HS-5 (cell line): Measurements from ENCODE around the gene NUAK1.

Source experiments
- DNase-seq: peaks from one replicate; pipeline ENCODE4 v3.0.0-alpha.2; 2012; ENCODE audit warnings: low read depth

The NUAK1 gene

DNA sequence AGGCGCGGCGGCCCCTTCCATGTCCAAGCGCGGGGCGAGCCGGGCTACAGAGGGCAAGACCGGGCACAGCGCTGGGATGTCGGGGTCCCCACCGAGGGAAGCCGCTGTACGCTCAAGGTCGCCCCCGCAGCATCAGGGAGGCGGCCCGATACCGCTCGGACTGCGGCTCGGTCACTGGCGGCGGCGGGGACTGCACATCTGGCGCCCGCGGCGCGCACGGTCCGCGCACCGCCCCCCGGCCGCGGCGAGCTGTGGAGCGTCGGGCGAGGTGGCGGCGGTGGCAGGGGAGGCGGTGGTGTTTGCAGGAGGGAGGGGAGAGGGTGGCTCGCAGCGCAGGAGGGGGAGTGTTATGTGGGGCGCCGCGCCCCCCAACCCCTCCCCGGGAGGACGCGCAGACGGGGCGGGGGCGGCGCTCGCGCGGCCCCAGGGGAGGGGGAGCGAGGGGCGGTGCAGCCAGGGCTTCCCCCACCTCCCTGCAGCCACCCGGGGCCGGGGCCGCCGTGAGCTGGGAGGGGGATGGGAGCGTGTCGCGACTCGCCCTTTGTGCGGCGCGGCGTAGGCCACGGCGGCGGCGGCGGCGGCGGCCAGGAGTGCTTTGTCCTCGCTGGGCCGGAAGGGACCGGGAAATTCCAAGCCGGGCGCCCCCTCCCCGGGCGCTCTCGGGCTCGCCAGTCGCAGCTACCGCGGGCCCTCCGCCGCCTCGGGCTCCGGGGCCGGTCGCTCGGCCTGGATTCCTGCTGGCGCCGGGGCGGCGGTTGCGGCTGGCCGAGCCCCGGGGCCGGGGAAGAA is at the start of gene NUAK1:
TSS of gene NUAK1 (minus strand) at position 322 of the 789 bp plus-strand sequence. CDS start at position 21, 301 bp downstream.
- DNase-seq: no peak

- DNase-seq: no peak
Observed at GRCh38 chr12:106188256-106188655, 49.5 kb upstream of the NUAK1 start.

GRCh38 chr12:106187842-106188241 is 49.1 kb upstream of the NUAK1 start:
- no peak for DNase-seq

DNA sequence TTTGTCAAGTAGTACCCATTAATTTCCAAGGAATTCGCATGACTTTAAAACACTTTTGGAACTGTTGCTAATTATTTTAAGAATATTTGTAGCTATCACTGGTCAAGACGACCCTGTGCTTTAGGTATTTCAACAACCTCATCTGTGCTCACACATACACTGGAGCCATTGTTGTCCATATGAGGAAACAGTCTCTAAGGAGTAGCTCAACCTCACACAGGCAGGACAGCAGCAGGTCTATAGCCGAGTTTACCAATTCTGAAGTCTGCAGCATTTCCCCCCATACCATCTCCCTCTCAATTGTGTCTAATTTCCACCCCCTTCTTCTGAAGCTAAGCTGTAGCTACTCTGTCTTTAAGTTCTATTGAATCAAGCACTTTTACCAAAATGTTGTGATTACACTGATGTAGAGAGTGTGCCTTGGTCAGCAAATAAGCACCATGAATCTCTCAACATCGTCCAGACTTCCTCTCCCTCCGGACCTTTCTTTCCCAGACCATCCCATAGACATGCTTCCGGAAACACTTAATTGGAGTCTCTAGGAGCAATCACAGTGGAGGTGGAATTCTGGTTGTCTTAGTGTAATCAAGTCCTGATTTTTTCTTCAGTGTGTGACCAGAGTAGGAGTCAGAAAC is 48.5 kb upstream of the NUAK1 start:
- DNase-seq: no peak

DNA sequence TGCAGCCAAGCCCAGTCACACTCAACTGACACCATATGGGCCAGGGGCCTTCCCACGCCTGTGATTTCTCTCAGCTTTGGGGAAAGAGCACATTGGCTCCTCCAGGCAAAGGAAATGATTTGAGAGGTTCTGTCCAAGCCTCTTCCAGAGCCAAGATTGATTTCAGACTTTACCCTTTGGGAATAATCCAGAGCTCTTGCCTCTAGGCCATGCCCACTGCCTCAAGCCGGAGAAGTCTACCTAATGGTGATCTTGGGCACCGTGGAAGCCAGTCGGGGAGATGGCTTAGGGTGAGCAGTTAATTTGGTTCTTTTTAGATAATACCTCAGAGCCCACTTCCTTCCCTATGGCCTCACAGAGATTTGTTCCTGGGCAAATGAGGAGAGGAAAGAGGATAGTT is 45.0 kb upstream of the NUAK1 start:
- DNase-seq: no peak

- no peak for DNase-seq
Observed at GRCh38 chr12:106181401-106182114, 42.8 kb upstream of the NUAK1 start.

- DNase-seq: no peak
Observed at GRCh38 chr12:106179086-106179485, 40.3 kb upstream of the NUAK1 start.

GRCh38 chr12:106178562-106178961 is 39.8 kb upstream of the NUAK1 start:
- DNase-seq: no peak

DNA sequence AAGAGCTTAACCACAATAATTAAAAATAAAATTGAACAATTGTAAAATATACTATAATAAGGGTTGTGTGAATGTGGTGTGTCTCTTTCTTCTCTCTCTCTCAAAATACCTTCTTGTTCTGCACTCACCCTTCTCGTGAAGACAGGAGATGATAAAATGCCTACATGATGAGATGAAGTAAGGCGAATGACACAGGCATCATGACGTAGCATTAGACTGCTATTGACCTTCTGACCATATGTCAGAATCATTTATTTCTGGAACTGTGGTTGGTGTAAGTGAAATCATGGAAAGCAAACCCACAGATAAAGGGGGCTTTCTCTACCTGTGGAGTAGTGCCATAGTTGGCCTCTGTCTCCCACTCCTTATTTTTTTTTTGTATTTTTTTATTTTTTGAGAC is 37.8 kb upstream of the NUAK1 start:
- no peak for DNase-seq

DNA sequence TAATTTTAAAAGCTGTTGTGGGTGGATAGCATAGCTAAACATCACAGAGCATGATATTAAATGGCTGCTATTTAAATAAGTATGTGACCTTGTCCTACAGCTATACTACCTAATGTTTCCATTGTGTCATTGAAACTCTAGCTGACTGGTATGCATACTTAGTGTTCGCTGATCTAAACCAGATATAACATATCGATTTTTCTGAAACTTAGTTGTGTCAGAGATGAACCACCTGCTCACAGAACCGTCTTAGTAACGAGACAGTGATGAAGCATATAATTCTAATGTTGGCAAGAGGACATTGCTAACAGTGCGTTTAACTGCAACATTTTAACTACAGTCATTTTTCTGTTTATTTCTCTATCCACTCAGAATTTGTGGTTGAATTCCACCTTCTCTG is 36.1 kb upstream of the NUAK1 start:
- DNase-seq: no peak

DNA sequence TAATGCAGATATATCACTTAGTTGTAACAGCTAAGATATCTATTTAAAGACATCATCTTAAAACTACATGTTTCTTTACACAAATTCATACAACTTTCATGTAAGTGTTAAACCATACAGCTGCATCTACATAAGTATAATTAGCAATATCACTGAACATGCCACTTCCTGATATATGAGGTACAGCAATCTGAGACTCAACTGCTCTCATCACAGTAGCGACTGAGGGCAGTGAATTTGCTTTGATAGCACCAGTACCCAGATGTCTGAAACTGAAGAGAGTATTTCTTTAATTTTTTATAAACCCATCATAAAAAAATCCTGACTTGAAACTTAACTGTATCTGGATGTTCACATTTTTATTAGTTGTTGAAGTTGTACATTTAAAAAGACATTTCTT is 34.7 kb upstream of the NUAK1 start:
- no peak for DNase-seq

DNA sequence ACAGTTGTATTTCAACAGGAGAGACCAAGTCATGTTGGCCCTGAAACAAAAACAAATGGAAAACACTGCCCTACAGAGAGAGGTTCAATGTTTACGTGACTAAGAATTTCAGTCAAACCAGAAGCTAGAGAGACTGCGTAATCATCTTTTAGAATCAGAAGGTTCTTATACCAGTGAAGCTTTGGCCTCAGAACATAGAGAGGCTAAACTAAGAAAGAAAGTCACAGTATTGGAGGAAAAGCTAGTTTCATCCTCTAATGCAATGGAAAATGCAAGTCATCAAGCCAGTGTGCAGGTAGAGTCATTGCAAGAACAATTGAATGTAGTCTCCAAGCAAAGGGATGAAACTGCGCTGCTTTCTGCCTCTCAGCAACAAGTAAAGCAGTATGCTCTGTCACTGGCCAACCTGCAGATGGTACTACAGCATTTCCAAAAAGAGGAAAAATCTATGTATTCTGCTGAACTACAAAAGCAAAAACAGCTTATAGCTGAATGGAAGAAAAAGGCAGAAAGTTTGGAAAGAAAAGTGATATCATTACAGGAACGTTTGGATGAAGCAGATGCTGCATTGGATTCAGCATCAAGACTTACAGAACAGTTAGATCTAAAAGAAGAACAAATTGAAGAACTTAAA is 32.5 kb upstream of the NUAK1 start:
- DNase-seq: no peak

GRCh38 chr12:106170285-106170684 is 31.5 kb upstream of the NUAK1 start:
- DNase-seq: no peak

DNA sequence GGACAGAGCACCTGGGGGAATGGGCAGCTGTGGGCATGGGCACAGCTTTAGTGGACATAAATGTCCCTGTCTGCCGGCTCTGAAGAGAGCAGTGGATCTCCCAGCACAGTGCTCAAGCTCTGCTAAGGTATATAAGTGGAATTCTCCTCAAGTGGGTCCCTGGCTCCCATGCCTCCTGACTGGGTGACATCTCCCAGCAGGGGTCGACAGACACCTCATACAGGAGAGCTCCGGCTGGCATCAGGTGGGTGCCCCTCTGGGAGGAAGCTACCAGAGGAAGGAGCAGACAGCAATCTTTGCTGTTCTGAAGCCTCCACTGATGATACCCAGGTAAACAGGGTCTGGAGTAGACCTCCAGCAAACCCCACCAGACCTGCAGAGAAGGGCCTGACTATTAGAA is 25.0 kb upstream of the NUAK1 start:
- DNase-seq: no peak

DNA sequence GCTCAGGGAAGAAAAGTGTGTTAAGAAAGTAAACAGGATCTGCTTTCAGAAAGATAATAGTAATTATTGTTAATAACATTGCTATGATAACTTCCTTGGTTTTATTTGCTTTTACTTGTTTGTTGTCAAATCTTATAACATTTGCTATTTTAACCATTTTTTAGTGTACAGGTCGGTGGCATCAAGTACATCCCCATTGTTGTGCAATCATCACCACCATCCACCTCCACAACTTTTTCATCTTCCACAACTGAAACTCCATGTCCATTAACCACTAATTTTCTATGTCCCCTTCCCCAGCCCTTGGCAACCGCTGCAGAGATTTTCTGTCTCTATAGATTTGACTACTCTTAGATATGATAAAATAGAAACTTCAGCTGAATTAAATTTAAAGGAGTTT is 22.7 kb upstream of the NUAK1 start:
- DNase-seq: no peak

DNA sequence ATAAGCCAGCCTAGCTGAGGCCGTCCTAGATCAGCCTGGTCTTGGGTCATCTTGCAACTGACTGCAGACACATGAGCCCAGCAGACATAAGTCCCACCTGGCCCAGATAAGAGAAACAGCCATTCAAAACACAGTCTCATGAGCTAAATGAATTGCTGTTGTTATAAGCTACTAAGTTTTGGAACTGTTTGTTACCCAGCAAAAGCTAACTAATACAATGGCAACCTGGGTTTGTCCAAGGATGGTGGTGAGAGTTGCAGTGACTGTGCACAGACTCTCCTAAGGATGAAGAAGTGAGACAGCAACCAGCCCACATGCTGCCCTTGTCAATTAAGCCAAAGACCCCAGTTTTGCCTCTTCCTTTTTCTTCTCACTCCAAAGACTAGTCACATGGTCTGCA is 22.2 kb upstream of the NUAK1 start:
- DNase-seq: no peak

DNA sequence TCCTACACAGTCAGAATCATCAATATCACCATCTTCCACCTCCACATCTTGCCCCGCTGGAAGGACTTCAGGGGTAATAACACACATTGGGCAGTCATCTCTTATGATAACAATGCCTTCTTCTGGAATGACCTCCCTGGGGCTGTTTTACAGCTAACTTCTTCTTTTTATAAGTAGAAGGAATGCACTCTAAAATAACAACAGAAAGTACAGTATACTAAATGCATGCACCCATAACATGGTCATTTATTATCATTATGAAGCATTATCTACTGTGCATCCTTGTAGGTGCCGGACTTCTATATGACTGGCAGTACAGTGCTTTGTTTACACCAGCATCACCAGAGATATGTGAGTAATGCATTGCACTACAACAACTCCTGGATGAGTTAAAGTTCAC is 19.0 kb upstream of the NUAK1 start:
- DNase-seq: no peak

GRCh38 chr12:106154751-106155273 is 16.1 kb upstream of the NUAK1 start:
- no peak for DNase-seq

DNA sequence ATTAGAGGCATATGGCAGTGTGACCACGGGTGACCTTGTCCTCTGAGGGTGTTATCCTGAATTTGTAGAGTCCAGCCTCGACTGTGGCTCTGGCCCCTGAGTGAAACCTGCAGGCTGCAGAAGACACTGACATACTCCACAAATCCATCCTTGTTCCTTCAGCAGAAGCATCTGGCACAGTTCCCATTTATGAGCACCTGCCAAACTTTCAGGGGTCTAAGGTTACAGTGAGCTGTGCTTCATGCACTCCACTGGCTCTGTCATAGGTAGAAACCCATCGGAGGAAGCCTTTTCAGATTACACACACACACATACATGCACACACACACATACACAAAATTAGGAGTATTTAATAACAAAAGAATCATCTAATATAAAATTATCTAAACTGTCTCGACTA is 13.6 kb upstream of the NUAK1 start:
- no peak for DNase-seq

GRCh38 chr12:106150555-106150954 is 11.8 kb upstream of the NUAK1 start:
- DNase-seq: no peak

GRCh38 chr12:106149096-106149784 is 10.5 kb upstream of the NUAK1 start:
- no peak for DNase-seq

DNA sequence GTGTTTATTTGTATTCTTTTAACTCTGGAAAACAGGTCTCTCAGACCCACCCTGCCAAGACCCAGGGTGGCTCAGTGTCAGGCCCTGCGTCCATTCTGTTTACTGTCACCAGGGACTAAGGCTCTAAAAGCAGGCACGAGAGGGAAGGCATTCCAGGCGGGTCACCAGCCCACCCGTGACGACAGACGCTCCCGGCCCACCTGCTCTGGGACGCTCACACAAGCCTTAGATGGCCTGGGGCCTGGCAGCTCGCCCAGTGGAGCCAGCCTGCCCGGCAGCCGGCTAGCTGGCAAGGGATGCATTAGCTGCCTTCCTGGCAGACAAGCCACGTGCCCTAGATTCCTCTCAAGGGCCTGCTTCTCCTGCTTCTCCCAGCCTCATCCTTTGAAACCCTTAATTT is 9.2 kb upstream of the NUAK1 start:
- no peak for DNase-seq
